GM18499 (cell line): Measurements from ENCODE around the gene CUL4A.
A peak's percentile ranks its signal among the peaks of the same experiment; 100 is the strongest.

Experiments
- ATAC-seq: cut with Tn5 transposase; IDR thresholded peaks from one replicate; pipeline ENCODE4 v1.9.1; 2021; ENCODE audit warnings: moderate number of reproducible peaks; ENCODE audit not compliant: insufficient read depth, unreplicated experiment

CUL4A gene

GRCh38 chr13:113207460-113207859 is 2.0 kb upstream of the CUL4A start:
- ATAC-seq = no peak

GRCh38 chr13:113207890-113208420 is 1.5 kb upstream of the CUL4A start:
- peak; percentile 9 for ATAC-seq

GRCh38 chr13:113208421-113209335 is 735 bp upstream of the CUL4A start, which contains the start of gene PCID2:
Gene PCID2 (minus strand): TSS chr13:113208669. CDS start chr13:113208634, 35 bp downstream.
- peak; percentile 42 for ATAC-seq

GRCh38 chr13:113209759-113210421 is 477 bp downstream of the CUL4A start:
- ATAC-seq = peak; percentile 24

- ATAC-seq = no peak
Observed at GRCh38 chr13:113210833-113211232, 1.4 kb downstream of the CUL4A start.

- ATAC-seq = no peak
Observed at GRCh38 chr13:113211774-113212173, 2.4 kb downstream of the CUL4A start.

- no peak for ATAC-seq
Observed at GRCh38 chr13:113216254-113217048, 7.0 kb downstream of the CUL4A start.

- ATAC-seq = no peak
Observed at GRCh38 chr13:113218586-113218985, 9.2 kb downstream of the CUL4A start.

GRCh38 chr13:113219256-113219940 is 10.0 kb downstream of the CUL4A start:
- ATAC-seq = no peak

GRCh38 chr13:113220141-113220598 is 10.8 kb downstream of the CUL4A start:
- no peak for ATAC-seq

GRCh38 chr13:113220877-113221276 is 11.5 kb downstream of the CUL4A start:
- ATAC-seq = no peak

GRCh38 chr13:113223070-113223469 is 13.7 kb downstream of the CUL4A start:
- no peak for ATAC-seq

GRCh38 chr13:113224486-113224885 is 15.1 kb downstream of the CUL4A start:
- no peak for ATAC-seq

GRCh38 chr13:113225515-113225914 is 16.1 kb downstream of the CUL4A start:
- no peak for ATAC-seq

GRCh38 chr13:113226873-113227450 is 17.5 kb downstream of the CUL4A start:
- ATAC-seq = no peak

- no peak for ATAC-seq
Observed at GRCh38 chr13:113229161-113229560, 19.7 kb downstream of the CUL4A start.

- no peak for ATAC-seq
Observed at GRCh38 chr13:113229791-113230190, 20.4 kb downstream of the CUL4A start.

- no peak for ATAC-seq
Observed at GRCh38 chr13:113231306-113232207, 22.1 kb downstream of the CUL4A start.
